ENCODE measurements around the gene HIBCH.
"Not testable (repeated sequence)": the region's sequence is repeated elsewhere in the genome, so short reads cannot be mapped to it uniquely, and the experiment has no call there.

DNA sequence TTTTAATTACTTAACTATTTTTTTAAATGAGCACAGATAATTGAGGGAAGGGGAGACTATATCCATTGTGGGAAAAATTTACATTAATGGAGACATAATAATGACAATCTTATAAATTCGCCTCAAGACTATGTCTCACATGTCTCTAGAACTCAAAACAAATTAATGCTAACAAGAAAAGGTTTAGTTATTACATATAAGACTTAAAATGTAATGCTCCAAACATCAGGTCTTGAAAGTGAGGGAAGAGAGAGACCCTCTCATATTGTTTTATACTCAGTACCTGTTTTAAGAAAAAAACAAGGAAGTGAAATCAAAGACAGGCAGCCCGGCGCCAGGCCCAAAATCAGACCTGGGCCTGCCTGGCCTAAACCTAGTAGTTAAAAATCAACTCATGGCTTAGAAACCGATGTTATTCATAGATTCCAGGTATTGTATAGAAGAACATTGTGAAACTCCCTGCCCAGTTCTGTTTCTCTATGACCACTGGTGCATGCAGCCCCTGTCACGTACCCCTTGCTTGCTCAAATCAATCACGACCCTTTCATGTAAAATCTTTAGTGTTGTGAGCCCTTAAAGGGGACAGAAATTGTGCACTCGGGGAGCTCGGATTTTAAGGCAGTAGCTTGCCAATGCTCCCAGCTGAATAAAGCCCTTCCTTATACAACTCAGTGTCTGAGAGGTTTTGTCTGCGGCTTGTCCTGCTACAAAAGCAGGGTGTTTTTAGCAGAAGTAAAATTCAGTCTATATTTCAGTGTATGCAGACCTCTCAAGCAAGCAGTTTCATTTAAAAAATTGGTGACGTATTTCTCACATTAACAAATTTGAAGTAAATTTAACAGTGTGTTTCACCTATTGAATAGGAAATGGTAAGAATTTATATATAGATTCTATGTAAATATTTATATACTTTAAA lies 161.8 kb downstream of the HIBCH start:
- not testable (repeated sequence) for TF ChIP-seq CTCF (conservative IDR thresholded peaks at IDR 0.05); ZFX (IDR thresholded peaks at IDR 0.05)
